ENCODE data around the gene DHRS12.

DHRS12 gene

DNA sequence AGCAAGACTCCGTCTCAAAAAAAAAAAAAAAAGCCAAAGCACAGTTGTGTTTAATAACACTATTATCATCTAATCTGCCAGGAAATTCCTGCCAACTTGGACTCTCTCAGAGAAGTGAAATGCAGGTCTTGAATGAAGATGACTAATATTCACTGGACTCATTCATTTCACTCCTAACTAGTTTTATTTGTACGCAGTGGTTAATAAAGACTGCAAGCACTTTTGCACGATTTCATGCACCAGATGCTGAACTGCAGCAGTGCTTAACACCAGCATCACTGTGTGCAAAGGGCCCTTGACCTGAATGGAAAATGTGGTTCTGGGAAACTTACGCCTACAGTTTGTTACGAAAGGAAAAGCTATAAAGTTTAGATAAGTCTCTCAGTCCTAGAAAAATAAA lies 63.3 kb downstream of the DHRS12 start:
- no peak overlapping the region for H3K27ac ChIP-seq
- no peaks in the 10 kb centered on the region for H3K79me2 ChIP-seq (ENCODE audit: insufficient read depth, low read depth)
- TF ChIP-seq, protein P1, sequence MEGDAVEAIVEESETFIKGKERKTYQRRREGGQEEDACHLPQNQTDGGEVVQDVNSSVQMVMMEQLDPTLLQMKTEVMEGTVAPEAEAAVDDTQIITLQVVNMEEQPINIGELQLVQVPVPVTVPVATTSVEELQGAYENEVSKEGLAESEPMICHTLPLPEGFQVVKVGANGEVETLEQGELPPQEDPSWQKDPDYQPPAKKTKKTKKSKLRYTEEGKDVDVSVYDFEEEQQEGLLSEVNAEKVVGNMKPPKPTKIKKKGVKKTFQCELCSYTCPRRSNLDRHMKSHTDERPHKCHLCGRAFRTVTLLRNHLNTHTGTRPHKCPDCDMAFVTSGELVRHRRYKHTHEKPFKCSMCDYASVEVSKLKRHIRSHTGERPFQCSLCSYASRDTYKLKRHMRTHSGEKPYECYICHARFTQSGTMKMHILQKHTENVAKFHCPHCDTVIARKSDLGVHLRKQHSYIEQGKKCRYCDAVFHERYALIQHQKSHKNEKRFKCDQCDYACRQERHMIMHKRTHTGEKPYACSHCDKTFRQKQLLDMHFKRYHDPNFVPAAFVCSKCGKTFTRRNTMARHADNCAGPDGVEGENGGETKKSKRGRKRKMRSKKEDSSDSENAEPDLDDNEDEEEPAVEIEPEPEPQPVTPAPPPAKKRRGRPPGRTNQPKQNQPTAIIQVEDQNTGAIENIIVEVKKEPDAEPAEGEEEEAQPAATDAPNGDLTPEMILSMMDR (conservative IDR thresholded peaks at IDR 0.05; ENCODE audit: low read depth, low read length), result no peak
- no peaks in the 10 kb centered on the region for H3K27me3 ChIP-seq (ENCODE audit: insufficient read depth, low read depth)
- no peak overlapping the region for H2AFZ ChIP-seq (ENCODE audit: low read depth)
- H3K9ac ChIP-seq, result no peak overlapping the region
- H3K36me3 ChIP-seq (ENCODE audit: insufficient read depth), result no peaks in the 10 kb centered on the region
- no peaks in the 10 kb centered on the region for H4K20me1 ChIP-seq (ENCODE audit: insufficient read depth)
- H3K4me2 ChIP-seq, result no peak overlapping the region
- no peaks in the 10 kb centered on the region for H3K4me1 ChIP-seq (ENCODE audit: low read depth, poor library complexity, severe bottlenecking)
- no peak overlapping the region for H3K4me3 ChIP-seq (IDR thresholded peaks at IDR 0.05; ENCODE audit: insufficient read depth, low read depth, low read length)

DNA sequence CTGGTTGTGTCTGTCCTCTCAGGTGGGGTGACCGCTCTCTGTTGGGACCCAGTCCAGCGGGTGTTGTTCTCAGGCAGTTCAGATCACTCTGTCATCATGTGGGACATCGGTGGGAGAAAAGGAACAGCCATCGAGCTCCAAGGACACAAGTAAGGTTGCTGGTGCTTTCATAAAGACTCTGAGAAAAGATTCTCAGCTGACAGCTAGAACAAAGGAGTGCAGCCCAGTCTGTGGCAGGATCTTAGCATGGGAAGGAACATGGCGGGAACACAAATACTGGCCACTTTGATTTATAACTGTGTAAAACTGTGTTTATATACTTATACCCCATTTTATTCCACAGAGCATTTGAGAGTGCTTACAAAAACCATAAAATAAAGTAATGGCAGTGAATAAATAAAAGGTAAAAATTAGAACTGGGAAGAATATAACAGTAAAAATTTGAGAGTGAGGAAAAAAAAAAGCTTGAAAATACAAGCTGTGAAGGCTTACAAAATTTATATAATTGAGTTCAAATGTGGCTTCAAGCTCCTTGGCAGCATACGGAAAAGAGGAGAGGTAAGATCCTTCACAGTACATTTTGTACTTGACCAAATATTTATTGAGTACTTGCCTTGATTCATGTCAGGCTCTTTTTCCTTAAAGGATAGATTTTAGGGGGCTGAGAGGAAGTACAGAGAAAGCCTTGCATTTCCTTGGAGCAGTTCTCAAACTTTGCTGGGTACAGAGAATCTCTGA lies 64.8 kb downstream of the DHRS12 start:
- no peaks in the 10 kb centered on the region for H3K27me3 ChIP-seq (ENCODE audit: insufficient read depth, low read depth)

GRCh38 chr13:51738226-51738905 lies 65.6 kb downstream of the DHRS12 start:
- TF ChIP-seq, protein P1 (conservative IDR thresholded peaks at IDR 0.05; ENCODE audit: low read depth, low read length), result no peak
- Histone ChIP-seq H3K4me3 (IDR thresholded peaks at IDR 0.05; ENCODE audit: insufficient read depth, low read depth, low read length) (no peak overlapping the region), H4K20me1 (ENCODE audit: insufficient read depth) (no peaks in the 10 kb centered on the region), H3K79me2 (ENCODE audit: insufficient read depth, low read depth) (no peaks in the 10 kb centered on the region), H3K4me1 (ENCODE audit: low read depth, poor library complexity, severe bottlenecking) (peaks cover 6% of the 10 kb centered on the region), H3K27ac (no peak overlapping the region), H3K4me2 (no peak overlapping the region), H3K9ac (no peak overlapping the region), H3K27me3 (ENCODE audit: insufficient read depth, low read depth) (no peaks in the 10 kb centered on the region), H3K36me3 (ENCODE audit: insufficient read depth) (no peaks in the 10 kb centered on the region), H2AFZ (ENCODE audit: low read depth) (no peak overlapping the region)

More for the DNA sequence above, 64.8 kb downstream of the DHRS12 start:
- no peaks in the 10 kb centered on the region for H3K36me3 ChIP-seq (ENCODE audit: insufficient read depth)
- no peak overlapping the region for H3K4me2 ChIP-seq
- TF ChIP-seq, protein P1 (conservative IDR thresholded peaks at IDR 0.05; ENCODE audit: low read depth, low read length), result no peak
- no peak overlapping the region for H3K4me3 ChIP-seq (IDR thresholded peaks at IDR 0.05; ENCODE audit: insufficient read depth, low read depth, low read length)
- H3K27ac ChIP-seq, result no peak overlapping the region
- peaks cover under 1% of the 10 kb centered on the region for H3K4me1 ChIP-seq (ENCODE audit: low read depth, poor library complexity, severe bottlenecking)
- no peak overlapping the region for H2AFZ ChIP-seq (ENCODE audit: low read depth)
- no peaks in the 10 kb centered on the region for H4K20me1 ChIP-seq (ENCODE audit: insufficient read depth)
- H3K9ac ChIP-seq, result no peak overlapping the region
- H3K79me2 ChIP-seq (ENCODE audit: insufficient read depth, low read depth), result no peaks in the 10 kb centered on the region

DNA sequence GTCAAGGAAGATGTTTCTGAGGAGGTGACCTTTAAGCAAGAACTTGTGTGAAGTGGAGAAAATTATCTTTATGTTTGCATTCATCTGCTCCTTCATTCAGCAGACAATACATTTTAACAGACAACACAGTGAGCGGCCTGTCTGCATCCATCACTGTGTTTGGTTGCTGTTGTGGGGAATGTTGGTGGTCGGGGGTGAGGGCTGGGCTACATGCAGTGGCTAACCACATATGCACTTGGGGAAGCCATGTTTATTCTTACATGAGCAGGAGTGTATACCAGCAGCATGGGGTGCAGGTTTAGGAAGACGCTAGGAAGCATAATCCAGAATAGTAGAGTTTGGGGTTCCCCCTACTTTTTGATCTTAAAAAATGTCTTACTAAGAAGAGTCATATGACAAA lies 66.4 kb downstream of the DHRS12 start:
- Histone ChIP-seq H3K9ac (no peak overlapping the region), H3K27ac (no peak overlapping the region), H3K4me1 (ENCODE audit: low read depth, poor library complexity, severe bottlenecking) (peaks cover 6% of the 10 kb centered on the region), H4K20me1 (ENCODE audit: insufficient read depth) (no peaks in the 10 kb centered on the region), H3K4me3 (IDR thresholded peaks at IDR 0.05; ENCODE audit: insufficient read depth, low read depth, low read length) (no peak overlapping the region), H3K4me2 (no peak overlapping the region), H3K79me2 (ENCODE audit: insufficient read depth, low read depth) (no peaks in the 10 kb centered on the region), H3K27me3 (ENCODE audit: insufficient read depth, low read depth) (no peaks in the 10 kb centered on the region), H3K36me3 (ENCODE audit: insufficient read depth) (no peaks in the 10 kb centered on the region), H2AFZ (ENCODE audit: low read depth) (no peak overlapping the region)
- TF ChIP-seq, protein P1 (conservative IDR thresholded peaks at IDR 0.05; ENCODE audit: low read depth, low read length), result no peak

Data from KMS-11 (cell line).